Left colon (tissue), 2 donors: Measurements from ENCODE around the gene TTLL10. TPM values are rescaled to one million over a fixed set of nuclear protein-coding genes. Genes with fewer than 3 reads are reported as not detected.

ENCODE experiments used
- ATAC-seq: fragments of 200-7000 bp; cut with Tn5 transposase; one replicate; pipeline ENCODE4 v1.9.1; 2020; ENCODE audit warnings: mild to moderate bottlenecking, moderate library complexity
- DNase-seq, 2 donors: peaks; one replicate each; pipeline ENCODE4 v3.0.0-alpha.2; 2020
- intact Hi-C, 2 donors: fragments of 100-400 bp; cut with DNase I in 1 of 2; cut with micrococcal nuclease in 1 of 2; formaldehyde crosslinking; loops; one replicate each; pipeline versions ENCODE4 v1.11.2 to v1.14.0; 2022; cut with DNase I, micrococcal nuclease
- long read RNA-seq: library from polyadenylated mRNA; unstranded; transcript quantifications from one replicate; pipeline ENCODE4 v2.0.0, GENCODE V29; 2021
- total RNA-seq, 2 donors: library from RNA; stranded (reverse); fragmentation: NEBNext Ultra II Directional; extraction: Animal tissue kit (Norgen Biotek cat#: 25700); gene quantifications; one replicate each; pipeline ENCODE4 v1.2.1, GENCODE V29; 2021
- donor health status: DM: no; HTN: no; CAD: no.
- donor health status: DM: yes; HTN: yes; CAD: no.

The TTLL10 gene, protein sequence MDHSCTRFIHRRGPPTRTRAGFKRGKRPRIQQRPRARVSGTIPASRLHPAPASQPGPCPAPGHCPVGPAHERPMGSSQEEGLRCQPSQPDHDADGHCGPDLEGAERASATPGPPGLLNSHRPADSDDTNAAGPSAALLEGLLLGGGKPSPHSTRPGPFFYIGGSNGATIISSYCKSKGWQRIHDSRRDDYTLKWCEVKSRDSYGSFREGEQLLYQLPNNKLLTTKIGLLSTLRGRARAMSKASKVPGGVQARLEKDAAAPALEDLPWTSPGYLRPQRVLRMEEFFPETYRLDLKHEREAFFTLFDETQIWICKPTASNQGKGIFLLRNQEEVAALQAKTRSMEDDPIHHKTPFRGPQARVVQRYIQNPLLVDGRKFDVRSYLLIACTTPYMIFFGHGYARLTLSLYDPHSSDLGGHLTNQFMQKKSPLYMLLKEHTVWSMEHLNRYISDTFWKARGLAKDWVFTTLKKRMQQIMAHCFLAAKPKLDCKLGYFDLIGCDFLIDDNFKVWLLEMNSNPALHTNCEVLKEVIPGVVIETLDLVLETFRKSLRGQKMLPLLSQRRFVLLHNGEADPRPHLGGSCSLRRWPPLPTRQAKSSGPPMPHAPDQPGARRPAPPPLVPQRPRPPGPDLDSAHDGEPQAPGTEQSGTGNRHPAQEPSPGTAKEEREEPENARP
- 1 to 10 TPM; 1.2 to 3.0 TPM for total RNA-seq
- long read RNA-seq, partial matches to known transcripts, result 1 of 1 reads
- long read RNA-seq, other reads (novel, unspliced or antisense), result 0 of 1 reads

DNA sequence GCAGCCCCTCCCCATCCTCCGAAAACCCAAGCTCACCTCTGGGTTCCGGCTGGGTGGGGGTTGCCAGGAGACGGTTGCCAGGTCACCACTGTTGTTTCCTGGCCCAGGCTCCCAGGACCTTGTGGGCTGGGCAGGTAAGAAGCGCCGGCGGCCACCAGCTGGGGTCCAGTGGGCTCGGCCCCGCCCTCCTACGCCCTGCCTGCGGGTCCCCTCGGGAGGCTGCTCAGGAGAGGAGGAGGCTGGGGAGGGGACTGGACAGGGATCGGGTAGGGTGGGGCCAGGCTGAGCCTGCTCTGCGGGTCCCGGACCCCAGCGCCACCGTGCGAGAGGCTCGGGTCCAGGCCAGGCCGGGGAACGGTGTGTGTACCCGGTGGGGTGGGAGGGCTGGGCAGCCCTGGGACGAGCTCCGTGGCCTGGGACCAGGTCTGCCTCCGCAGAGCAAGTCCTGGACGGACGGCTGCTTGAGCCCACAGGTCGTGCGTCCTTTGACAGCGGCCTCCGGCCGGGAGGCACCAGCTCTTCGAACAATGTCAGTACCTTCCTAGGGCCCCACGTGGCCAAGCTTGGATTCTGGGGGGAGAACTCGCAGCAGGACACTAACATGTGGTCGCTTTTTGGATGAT is at the start of gene TTLL10:
TSS of gene TTLL10 (plus strand) at position 88 of the 623 bp plus-strand sequence. CDS start 5,336 bp downstream, outside the sequence.
- no peak for ATAC-seq
- peak in 1 of 2 donors; percentile 49 for DNase-seq
- intact Hi-C loops, result no loop called here

DNA sequence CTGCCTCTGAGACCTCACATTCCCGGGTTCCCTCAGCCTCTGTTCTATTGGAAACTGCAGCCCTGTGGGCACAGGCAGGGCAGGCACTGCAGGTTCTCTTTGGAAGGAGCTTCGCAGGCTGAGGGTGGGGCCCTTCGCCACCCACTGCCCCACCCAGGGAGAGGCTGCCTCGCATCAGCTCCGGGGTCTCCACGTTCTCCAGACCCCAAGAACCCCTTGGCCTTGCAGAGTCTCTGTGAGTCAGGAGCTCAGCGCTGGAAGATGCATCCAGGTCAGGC is 49.2 kb upstream of the TTLL10 start:
- intact Hi-C loops, result loop anchor here in 1 of 2 donors (5.0 kb wide), 1 partner anchor 168 kb away; no protein-coding TSS in a partner anchor
- ATAC-seq, result peak; percentile 32
- peak; percentile 76 to 80 for DNase-seq

DNA sequence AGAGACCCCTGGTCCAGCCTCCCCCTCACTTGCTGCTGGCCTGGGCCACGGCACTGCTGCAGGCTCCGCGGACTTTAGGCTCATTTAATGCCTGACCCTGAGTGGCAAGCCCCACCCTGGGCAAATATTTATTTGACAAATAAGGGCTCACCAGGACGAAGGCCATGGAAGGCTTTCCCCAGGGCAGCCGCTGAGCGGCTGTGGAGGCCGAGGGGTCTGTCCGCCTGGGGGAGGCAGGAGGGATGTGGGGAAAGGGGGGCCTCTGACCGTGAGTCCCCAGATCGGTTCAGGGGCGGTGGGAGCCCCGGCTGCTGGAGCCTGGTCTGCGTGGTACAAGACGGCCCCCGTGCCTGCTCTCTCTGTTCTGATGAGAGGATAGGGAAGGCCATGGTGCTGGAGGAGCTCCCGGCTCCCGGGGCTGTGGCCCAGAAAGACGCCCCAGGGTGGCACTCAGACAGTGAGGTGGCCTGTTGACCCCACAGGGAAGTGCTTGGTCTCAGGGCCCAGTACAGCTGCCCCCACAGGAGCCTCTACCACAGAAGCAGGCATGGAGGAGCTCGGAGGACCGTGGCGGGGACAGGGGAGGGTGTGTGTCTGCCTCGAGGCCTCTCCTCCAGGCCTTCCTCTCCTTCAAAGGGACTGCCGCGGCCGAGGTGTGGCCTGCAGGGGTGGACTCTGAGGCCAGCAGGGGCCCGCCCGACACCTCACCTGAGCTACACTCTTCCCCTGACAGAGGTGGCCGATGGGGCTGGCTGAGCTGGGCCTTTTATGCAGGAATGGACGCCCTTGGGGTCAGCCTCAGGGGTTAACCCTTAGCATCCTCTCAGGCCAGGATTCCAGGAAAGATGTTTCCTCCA is 48.7 kb upstream of the TTLL10 start:
- peak; percentile 93 to 94 for DNase-seq
- peak; percentile 57 for ATAC-seq
- intact Hi-C loops, result loop anchor here in 1 of 2 donors (5.0 kb wide), 1 partner anchor 167 kb away; no protein-coding TSS in a partner anchor

DNA sequence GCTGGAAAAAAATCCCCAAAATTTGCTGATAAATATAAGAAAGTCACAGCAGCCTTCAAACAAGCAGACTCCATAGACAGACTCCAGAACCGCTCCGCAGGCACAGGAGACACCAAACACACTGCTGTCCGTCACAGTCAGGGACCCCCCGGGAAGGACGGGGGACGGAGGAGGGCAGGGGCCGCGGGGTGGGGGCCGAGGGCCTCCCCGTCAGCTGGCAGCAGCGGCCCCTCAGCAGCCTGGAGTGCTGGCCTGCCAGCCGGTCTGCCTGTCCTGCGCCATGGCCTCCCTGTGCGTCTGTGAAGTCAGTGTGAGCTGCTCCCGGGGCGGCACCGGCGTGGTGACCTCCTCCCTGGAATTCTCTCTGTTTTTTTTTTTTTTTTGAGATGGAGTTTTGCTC is 47.7 kb upstream of the TTLL10 start:
- DNase-seq, result peak; percentile 62 to 70
- intact Hi-C loops, result no loop called here
- ATAC-seq, result peak; percentile 16

DNA sequence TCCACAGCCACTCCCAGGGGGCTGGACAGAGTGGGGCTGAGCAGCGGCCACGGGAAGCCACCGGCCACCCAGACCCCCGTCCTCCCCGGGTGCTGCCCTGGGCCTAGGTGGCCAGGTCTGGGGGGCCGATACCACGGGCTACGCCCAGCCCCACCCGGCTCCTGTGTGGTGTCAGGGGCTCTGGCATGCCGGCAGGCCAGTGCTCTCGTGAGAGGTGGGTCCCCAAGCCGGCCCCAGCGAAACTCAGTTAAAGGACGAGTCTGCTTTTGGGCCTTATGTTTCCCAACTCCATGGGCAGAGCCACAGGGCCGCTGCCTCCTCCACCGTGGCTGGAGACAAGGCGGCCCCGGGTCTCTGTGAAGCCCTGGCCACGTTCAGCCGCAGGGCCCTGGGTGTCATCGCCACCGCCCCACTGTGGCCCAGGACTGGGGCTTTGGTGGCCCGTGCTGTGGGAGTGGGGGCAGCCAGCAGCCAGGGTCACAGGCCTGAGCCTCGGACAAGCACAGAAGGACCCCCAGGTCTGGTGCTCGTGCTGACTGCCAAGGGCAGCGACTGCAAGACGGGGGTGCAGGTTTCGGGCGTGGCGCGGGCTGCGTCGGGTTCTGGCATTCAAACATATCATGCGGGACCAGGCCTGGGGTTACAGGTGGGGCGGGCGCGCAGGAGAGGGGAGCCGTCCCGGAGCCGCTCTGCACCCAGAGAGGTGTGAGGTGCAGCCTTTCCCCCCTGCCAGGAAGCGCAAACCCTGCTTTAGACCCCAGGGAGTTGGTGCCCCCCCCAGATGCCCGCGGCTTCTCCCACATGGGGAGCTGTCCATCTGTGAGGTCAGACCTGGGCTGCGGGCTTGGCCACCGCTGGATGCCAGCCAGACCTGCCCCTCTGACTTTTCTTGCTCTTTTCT is 45.9 kb upstream of the TTLL10 start:
- intact Hi-C loops, result no loop called here

DNA sequence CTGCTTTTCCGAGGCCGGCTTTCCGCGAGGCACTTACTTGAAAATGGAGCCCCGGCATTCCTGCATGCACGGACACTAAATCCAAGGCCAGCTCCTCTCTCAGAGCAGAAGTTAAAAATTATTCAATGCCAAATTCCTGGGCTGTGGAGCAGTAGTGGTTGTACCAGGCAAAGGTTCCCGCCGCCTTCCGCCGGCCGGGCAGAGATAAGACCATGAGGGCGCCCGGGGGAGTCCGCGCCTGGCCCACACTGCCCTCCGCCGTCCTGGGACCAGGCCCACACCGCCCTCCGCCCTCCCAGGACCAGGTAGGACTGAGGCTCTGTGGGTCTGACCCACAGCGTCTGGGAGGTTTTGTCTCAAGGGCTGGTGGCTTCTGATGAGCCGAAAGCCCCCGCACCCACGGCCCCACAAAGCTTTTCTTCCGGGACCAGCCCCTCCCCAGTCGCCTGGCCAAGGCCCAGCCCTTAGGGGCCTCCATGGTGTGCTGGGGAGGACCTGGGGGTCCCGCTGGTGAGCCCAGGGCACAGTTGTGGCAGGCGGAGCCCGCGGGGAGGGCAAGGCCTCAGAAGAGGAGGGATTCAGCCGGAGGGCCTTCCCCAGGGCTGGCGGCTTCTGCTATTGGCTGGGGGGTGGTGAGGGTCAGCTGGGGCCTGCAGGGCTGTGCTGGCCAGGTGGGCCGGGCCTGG is 45.1 kb upstream of the TTLL10 start:
- ATAC-seq (peak; percentile 14), DNase-seq (peak; percentile 65 to 71)
- intact Hi-C loops, result no loop called here

More for the DNA sequence above, 45.9 kb upstream of the TTLL10 start:
- DNase-seq (peak; percentile 34 to 51), ATAC-seq (no peak)

DNA sequence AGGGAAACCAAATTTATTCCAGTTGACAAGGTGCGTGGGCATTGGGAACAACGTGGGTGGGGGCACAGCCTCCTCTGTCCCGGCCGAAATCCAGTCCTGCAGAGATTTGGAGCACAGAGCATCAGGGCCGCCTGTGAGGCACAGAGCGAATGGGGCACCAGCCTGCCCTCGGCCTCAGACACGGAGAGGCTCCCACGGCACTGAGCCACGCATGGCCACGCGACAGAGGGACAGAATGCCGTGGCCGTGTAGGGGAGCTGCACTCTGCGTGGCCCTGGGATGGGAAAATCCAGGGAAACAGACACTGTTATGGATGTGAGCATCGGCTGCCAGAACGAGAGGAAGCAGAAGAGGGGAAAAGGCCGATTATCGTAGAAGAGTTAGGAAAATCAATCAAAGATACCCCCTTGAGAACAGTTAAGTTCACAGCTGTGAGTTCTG is 44.3 kb upstream of the TTLL10 start:
- intact Hi-C loops, result no loop called here
- peak in 1 of 2 donors; percentile 24 for DNase-seq

DNA sequence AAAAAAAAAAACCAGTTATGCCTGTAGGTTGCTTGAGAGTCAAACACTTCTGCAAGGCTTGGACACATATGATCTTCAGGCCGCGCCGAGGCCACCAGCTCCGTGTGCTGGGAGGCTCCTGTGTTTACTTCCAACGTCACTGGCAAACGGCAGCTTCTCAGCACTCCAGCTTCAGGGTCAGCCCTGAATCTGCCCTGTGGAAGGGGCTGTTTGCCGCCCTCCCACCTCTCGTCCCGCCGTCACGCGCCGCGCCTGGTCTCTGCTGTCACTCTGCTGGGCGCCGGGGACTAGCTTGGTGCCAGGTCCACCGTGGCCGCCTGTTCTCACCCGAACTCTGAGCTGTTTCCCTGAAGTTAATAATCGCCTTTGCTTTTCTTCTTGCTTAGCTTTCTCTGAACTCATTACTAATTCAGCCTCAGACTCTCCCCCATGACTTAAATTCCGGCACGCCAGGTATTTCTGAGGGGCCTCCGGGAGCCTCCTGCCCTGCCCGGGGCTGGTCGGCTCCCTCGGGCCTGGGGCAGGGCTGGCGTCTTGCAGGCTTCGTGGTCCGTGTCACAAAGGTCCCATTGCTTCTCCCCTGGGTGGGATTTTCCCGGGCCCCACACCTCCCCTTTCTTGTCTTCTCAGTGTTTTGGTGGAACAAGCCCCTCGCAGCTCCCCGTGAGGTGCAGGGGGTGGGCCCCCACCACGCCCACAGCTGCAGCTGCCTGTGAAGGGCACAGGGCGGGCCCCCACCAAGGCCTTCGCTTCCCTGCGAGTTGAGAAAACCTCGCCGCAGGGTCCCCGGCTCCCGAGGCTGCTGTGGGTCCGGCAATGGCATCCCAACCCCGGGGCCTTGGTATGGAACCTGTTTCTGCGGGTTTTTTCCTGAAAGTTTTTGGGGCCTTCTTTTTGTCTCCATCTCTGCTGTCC is 43.2 kb upstream of the TTLL10 start:
- ATAC-seq (peak; percentile 15), DNase-seq (peak; percentile 55 to 69)
- intact Hi-C loops, result no loop called here

More for the DNA sequence above, 44.3 kb upstream of the TTLL10 start:
- no peak for ATAC-seq

DNA sequence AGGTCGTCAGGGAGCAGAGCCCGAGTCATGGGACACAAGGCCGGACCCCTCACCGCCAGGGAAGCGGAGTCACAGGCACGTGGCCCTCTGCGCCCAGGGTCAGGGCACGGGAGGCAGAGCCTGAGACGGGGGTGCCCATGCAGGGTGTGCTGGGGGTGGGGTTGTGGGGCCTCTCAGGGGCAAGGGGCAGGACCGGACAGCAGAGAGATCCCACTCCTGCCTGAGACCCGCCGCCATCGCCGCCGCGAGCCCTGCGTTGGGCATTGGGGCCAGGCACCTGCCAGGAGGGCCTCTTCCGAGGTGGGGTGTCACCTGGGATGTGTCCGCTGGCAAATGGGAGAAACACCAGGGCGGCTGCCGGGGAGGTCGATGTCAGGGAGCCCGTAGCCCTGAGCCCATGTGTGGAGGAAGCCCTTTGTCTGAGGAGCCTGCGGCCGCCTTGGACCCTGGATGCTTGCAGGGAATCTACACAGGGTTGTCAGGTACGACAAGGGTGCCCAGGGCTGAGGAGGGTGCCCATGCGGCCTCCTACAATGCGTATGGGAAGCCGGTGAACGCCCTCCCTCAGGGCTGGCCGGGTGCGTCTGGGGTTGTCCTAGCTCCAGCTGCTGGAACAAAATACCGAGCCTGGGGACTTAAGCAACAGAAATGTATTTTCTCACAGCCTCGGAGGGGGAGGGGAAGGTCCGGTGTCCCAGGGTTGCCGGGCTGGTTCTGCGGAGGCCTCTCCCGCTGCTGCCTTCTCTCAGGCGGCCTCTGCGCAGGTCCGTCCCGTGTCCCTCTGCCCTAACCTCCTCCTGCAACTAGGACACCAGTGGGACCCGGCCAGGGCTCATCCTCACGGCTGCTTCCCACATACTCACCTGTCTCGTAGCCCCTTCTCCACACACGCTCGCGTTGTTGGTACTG is 41.4 kb upstream of the TTLL10 start:
- ATAC-seq (peak; percentile 9), DNase-seq (peak in 1 of 2 donors; percentile 75)
- intact Hi-C loops, result no loop called here

DNA sequence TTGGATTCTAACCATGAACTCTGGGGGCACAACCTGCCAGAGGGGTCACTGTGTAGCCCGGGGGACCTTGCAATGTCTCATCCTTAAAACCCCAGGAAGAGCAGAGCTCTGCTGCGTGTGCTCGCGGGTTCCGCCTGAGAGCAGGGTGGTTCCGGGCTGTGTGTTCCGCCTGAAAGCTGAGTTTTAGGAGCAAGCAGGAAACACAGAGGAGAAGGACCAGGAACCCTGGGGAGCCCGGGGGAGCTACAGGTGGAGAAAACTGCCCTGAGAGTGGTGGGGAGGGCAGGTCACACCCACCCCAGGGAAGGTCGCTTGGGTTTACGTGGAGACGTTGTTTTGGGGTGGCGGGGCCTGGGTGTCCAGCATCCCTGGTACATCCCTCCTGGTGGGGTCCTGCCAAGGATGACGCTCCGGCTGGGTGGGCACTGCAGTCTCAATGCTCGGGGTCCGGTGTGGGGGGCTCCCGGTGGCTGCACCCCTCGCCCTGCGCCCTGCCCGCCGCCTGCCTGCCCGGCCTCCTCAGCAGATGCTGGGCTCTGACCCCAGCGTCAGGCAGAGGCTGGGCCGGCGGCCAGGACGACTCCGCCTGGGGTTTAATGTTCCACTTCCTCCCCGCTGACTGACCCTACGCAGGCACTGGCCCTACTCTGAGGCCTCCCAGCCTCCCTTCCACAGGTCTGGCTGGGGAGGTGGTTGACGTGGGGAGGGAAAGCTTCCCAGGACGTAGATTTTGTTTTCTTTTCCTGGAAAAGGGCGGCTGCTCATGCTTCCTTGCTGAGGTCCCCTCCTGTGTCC is 40.5 kb upstream of the TTLL10 start:
- intact Hi-C loops, result no loop called here
- ATAC-seq (peak; percentile 47), DNase-seq (peak; percentile 84 to 86)

DNA sequence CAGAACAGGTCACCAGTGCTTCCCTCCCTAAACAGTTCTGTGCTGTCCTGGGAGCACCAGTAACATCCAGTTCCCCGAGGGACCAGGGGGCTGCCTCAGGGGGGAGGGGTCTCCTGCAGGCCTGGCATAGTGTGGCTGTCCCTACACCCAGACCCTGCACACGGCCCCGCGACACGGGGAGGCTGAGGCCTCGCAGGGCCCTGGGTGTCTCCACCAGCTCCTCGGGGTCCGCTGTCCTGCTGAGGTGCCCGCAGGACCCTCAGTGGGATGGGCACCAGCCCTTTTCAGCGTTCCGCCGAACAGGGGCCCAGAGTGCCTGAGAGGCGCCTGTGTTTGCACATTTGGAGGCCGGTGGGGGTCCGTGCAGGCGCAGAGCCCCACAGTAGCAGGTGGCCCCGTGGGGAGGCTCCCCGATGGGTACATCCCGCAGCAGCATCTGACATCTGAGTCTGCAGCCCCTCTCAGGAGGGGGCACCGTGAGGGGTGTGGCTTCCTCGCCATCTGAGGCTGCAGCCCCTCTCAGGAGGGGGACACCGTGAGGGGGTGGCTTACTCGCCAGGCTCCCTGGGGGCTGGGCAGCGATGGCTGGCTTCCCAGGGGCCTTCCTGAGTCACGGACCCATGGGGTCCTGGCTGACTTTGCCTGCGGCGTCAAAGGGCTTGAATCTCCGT is 39.2 kb upstream of the TTLL10 start:
- ATAC-seq (no peak), DNase-seq (no peak)
- intact Hi-C loops, result no loop called here

DNA sequence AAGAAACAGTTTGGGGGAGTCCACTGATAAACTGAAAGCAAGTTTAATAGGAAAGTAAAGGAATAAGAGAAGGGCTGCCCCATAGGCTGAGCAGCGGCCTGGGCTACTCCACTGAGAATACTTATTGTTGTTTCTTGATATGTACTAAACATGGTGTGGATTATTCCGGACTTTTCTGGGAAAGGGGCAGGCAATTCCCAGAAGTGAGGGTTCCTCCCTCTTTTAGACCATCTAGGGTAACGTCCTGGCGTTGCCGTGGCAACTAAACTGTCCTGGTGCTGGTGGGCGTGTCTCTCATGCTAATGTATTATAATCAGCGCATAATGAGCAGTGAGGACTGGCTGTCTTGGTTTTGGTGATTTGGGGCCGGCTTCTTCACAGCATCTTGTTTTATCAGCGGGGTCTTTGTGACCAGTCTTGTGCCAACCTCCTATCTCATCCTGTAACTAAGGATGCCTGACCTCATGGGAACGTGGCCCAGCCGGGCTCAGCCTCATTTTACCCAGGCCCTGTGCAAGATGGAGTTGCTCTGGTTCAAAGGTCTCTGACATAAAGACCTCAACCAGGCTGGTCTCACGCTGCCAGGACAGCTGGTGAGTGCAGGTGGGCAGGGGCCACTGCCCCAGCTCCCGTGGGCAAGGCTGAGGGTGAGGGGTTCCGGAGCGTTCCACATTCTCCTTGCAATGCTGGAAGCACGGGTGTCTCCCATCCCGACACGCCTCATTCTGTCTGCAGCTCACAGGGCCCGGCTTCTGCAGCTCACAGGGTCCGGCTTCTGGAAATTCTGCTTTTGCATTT is 38.1 kb upstream of the TTLL10 start:
- intact Hi-C loops, result no loop called here
- ATAC-seq (no peak), DNase-seq (peak in 1 of 2 donors; percentile 33)
